Esophagus muscularis mucosa (tissue), 3 donors: ENCODE measurements around the gene EP400.

ENCODE experiments used
- CTCF ChIP-seq, 3 experiments: fragments of 200-600 bp in 2 of 3; fragments of 450-650 bp in 1 of 3; sonication (generic) in 2 of 3; IDR thresholded peaks; one replicate each; pipeline ENCODE4 v1.5.1; 2017 to 2019; ENCODE audit warnings: antibody characterized with exemption in 3 of 3, mild to moderate bottlenecking in 2 of 3, moderate library complexity in 1 of 3
- POLR2AphosphoS5 ChIP-seq, 2 donors: sonication (generic); formaldehyde crosslinking; IDR thresholded peaks; one replicate each; pipeline ENCODE4 v1.6.1; 2017; ENCODE audit warnings: antibody characterized with exemption in 2 of 2

GRCh38 chr12:131915823-131916222 lies 33.9 kb upstream of the EP400 start:
- no peak for TF ChIP-seq CTCF (IDR thresholded peaks at IDR 0.05)
- no peak for TF ChIP-seq POLR2AphosphoS5 (IDR thresholded peaks at IDR 0.05)
